GM12878 (cell line): ENCODE measurements around the gene CDC45. TPM values are rescaled to one million over a fixed set of nuclear protein-coding genes. Genes with fewer than 3 reads are reported as not detected.
A peak's percentile ranks its signal among the peaks of the same experiment; 100 is the strongest.

Experiments
- EGR1 ChIP-seq, 2 experiments: IDR thresholded peaks; 1 replicate in 1 of 2; 2 replicates in 1 of 2; pipeline ENCODE4 v1.6.1; 2011 to 2012; ENCODE audit warnings: low read depth in 2 of 2, low read length in 2 of 2, borderline replicate concordance in 1 of 2, mild to moderate bottlenecking in 1 of 2, moderate library complexity in 1 of 2
- HCFC1 ChIP-seq: fragments of 150-350 bp; IDR thresholded peaks from 2 replicates; pipeline ENCODE4 v1.6.1; 2014; ENCODE audit warnings: low read length
- IRF3 ChIP-seq: fragments of 450-650 bp; IDR thresholded peaks from 2 replicates; pipeline ENCODE4 v1.6.1; 2014; ENCODE audit warnings: mild to moderate bottlenecking
- MLLT1 ChIP-seq: fragments of 450-650 bp; IDR thresholded peaks from 2 replicates; pipeline ENCODE4 v1.6.1; 2016; ENCODE audit warnings: mild to moderate bottlenecking
- MXI1 ChIP-seq: fragments of 150-350 bp; IDR thresholded peaks from 2 replicates; pipeline ENCODE4 v1.6.1; 2011; ENCODE audit warnings: low read depth, mild to moderate bottlenecking, inconsistent platforms, low read length, improper control_type of control experiment
- NFIC ChIP-seq: IDR thresholded peaks from 2 replicates; pipeline ENCODE4 v1.6.1; 2012; ENCODE audit warnings: low read depth, mild to moderate bottlenecking, inconsistent platforms, low read length, moderate library complexity
- NFYB ChIP-seq: IDR thresholded peaks from 2 replicates; pipeline ENCODE4 v1.6.1; 2011; ENCODE audit warnings: low read depth, mild to moderate bottlenecking, low read length, improper control_type of control experiment, moderate library complexity; ENCODE audit not compliant: insufficient read depth
- RELB ChIP-seq: fragments of 450-650 bp; IDR thresholded peaks from 2 replicates; pipeline ENCODE4 v1.6.1; 2017; ENCODE audit warnings: low read depth, mild to moderate bottlenecking, moderate library complexity
- SIN3A ChIP-seq: IDR thresholded peaks from 2 replicates; pipeline ENCODE4 v1.6.1; 2012; ENCODE audit warnings: low read depth, low read length, improper control_type of control experiment
- SIX5 ChIP-seq: IDR thresholded peaks from 2 replicates; pipeline ENCODE4 v1.6.1; 2011; ENCODE audit warnings: mild to moderate bottlenecking, low read depth, low read length, moderate library complexity; ENCODE audit not compliant: severe bottlenecking
- SP1 ChIP-seq: IDR thresholded peaks from one replicate; pipeline ENCODE4 v1.6.1; 2011; ENCODE audit warnings: low read depth, low read length
- SPI1 ChIP-seq: IDR thresholded peaks from 2 replicates; pipeline ENCODE4 v1.6.1; 2011; ENCODE audit warnings: low read depth, mild to moderate bottlenecking, low read length, moderate library complexity, borderline replicate concordance; ENCODE audit not compliant: insufficient read depth
- SREBF1 ChIP-seq: IDR thresholded peaks from 2 replicates; pipeline ENCODE4 v1.6.1; 2012; ENCODE audit warnings: mild to moderate bottlenecking, low read length
- STAT1 ChIP-seq: fragments of 450-650 bp; conservative IDR thresholded peaks from 2 replicates; pipeline ENCODE4 v1.6.1; 2014; ENCODE audit warnings: antibody characterized with exemption, mild to moderate bottlenecking
- TARDBP ChIP-seq: IDR thresholded peaks from 2 replicates; pipeline ENCODE4 v1.6.1; 2016; ENCODE audit warnings: borderline replicate concordance
- ZNF687 ChIP-seq: fragments of 450-650 bp; IDR thresholded peaks from 2 replicates; pipeline ENCODE4 v1.6.1; 2017; ENCODE audit warnings: mild to moderate bottlenecking, moderate library complexity
- polyA plus RNA-seq, 11 experiments: library from polyadenylated mRNA; depleted of rRNA in 4 of 11; unstranded in 6 of 11; stranded (reverse) in 5 of 11; fragments of >200 nt; fragmentation: Nextera tagmentation in 4 of 11; fragmentation: Illumina TruSeq in 1 of 11; extraction: Ambion mirVana in 4 of 11; extraction: Trizol in 1 of 11; gene quantifications; 1 replicate in 1 of 11; 2 replicates in 10 of 11; pipeline versions ENCODE4 v1.2.1 to v1.2.3, GENCODE V29; 2011 to 2016; ENCODE audit warnings: inconsistent platforms in 2 of 11, missing spikeins in 2 of 11, low read depth in 1 of 11
- total RNA-seq, 4 experiments: library from RNA; depleted of rRNA in 3 of 4; stranded (reverse); fragments of >200 nt in 3 of 4; fragmentation: Illumina TruSeq in 1 of 4; extraction: Trizol in 1 of 4; gene quantifications; 2 replicates each; pipeline versions ENCODE4 v1.2.1 to v1.2.3, GENCODE V29; 2013 to 2021

The CDC45 gene
- total and polyA plus RNA-seq, 10 of the 15 experiments (the other 5 are each of a cell fraction or from before 2014, with no cell fraction given): 40.8 to 88.5 (median 54.2) TPM

GRCh38 chr22:19479355-19480172, at the start of gene CDC45 (continued):
- TF ChIP-seq MXI1 (peak; percentile 96), NFIC (peak; percentile 29; the same call in 1 of the 2 replicates), STAT1 (peak; percentile 97; the same call in 1 of the 2 replicates), SPI1 (no peak), EGR1 (IDR thresholded peaks at IDR 0.05; ENCODE audit: borderline replicate concordance in 1 of 2, low read depth in 2 of 2, low read length in 2 of 2) (peak in 1 of 2 experiments; percentile 15; a peak in 1 of 3 replicates), SREBF1 (0 out of 2 replicates have a peak, but pooled peaks have one; percentile 6), TARDBP (peak; percentile 89; the same call in 1 of the 2 replicates), MLLT1 (peak; percentile 78), RELB (peak; percentile 69; the same call in 1 of the 2 replicates), ZNF687 (no peak), SP1 (peak; percentile 88), SIN3A (peak; percentile 99), NFYB (peak; percentile 95), SIX5 (peak; percentile 59), HCFC1 (peak; percentile 91), IRF3 (peak; percentile 45; the same call in 1 of the 2 replicates)
